Psoas muscle (tissue), 8 donors: ENCODE results near the gene GTPBP3. TPM values are rescaled to one million over a fixed set of nuclear protein-coding genes. Genes with fewer than 3 reads are reported as not detected.

Source experiments
- ATAC-seq, 4 donors: fragments of 200-7000 bp; cut with Tn5 transposase; one replicate each; pipeline ENCODE4 v1.9.1; 2020; ENCODE audit warnings: moderate library complexity in 3 of 4, mild to moderate bottlenecking in 2 of 4
- DNase-seq, 2 donors: peaks; one replicate each; pipeline ENCODE4 v3.0.0-alpha.2; 2020
- H3K27ac ChIP-seq: fragments of 200-600 bp; one replicate; pipeline ENCODE4 v1.8.0; 2022
- H3K27me3 ChIP-seq, 3 donors: fragments of 200-600 bp in 1 of 3; one replicate each; pipeline versions ENCODE4 v1.6.1 to v1.8.0; 2013 to 2022; ENCODE audit warnings: low read length in 2 of 3, mild to moderate bottlenecking in 2 of 3, moderate library complexity in 1 of 3; ENCODE audit not compliant: insufficient read depth in 3 of 3
- H3K36me3 ChIP-seq, 2 donors: fragments of 200-600 bp in 1 of 2; one replicate each; pipeline versions ENCODE4 v1.6.1 to v1.8.0; 2013 to 2022; ENCODE audit warnings: low read depth in 1 of 2, mild to moderate bottlenecking in 1 of 2, moderate library complexity in 1 of 2; ENCODE audit not compliant: insufficient read depth in 1 of 2
- H3K4me1 ChIP-seq: fragments of 200-600 bp; one replicate; pipeline ENCODE4 v1.8.0; 2022
- H3K4me3 ChIP-seq: fragments of 200-600 bp; one replicate; pipeline ENCODE4 v1.8.0; 2022; ENCODE audit warnings: mild to moderate bottlenecking
- H3K9me3 ChIP-seq: fragments of 200-600 bp; one replicate; pipeline ENCODE4 v1.8.0; 2022
- WGBS, 3 donors: extraction: QIAGEN DNeasy Blood & Tissue Kit; methylation state at CpG; one replicate each; pipeline versions ENCODE4 v1.1.6 to v1.1.7; 2013; 5-methylcytosine and 5-hydroxymethylcytosine counted together
- intact Hi-C, 2 donors: fragments of 100-400 bp; cut with DNase I; formaldehyde crosslinking; loops; one replicate each; pipeline versions ENCODE4 v1.11.0 to v1.14.2; 2022
- polyA plus RNA-seq, 3 donors: library from polyadenylated mRNA; stranded (reverse); fragments of 200-250 nt; gene quantifications; one replicate each; pipeline ENCODE4 v1.2.3, GENCODE V29; 2013
- total RNA-seq, 4 donors: library from RNA; stranded (reverse); fragmentation: NEBNext Ultra II Directional in 2 of 4; extraction: Animal tissue kit (Norgen Biotek cat#: 25700) in 2 of 4; gene quantifications; one replicate each; pipeline versions ENCODE4 v1.2.1 to v1.2.4, GENCODE V29; 2021 to 2023
- TF ChIP-seq, protein P1 (sequence below): fragments of 200-600 bp; IDR thresholded peaks from one replicate; pipeline ENCODE4 v1.8.0; 2022; ENCODE audit warnings: antibody characterized with exemption
- donor health status: healthy with polysubstance abuse.
- donor health status: DM: no; HTN: no; CAD: no; lungs with moderate emphysema.
- donor health status: Bipolar disorder and iron deficiency.
- donor health status: healthy.
- donor health status: DM: yes; HTN: yes; CAD: no.
- donor health status: DM: no; HTN: no; CAD: no.
- donor health status: DM: no; HTN: no; CAD: no.
- donor health status: DM: yes; HTN: yes; CAD: no.

Gene GTPBP3
- total and polyA plus RNA-seq, 7 donors = 6.2 to 16.5 (median 10.1) TPM

DNA sequence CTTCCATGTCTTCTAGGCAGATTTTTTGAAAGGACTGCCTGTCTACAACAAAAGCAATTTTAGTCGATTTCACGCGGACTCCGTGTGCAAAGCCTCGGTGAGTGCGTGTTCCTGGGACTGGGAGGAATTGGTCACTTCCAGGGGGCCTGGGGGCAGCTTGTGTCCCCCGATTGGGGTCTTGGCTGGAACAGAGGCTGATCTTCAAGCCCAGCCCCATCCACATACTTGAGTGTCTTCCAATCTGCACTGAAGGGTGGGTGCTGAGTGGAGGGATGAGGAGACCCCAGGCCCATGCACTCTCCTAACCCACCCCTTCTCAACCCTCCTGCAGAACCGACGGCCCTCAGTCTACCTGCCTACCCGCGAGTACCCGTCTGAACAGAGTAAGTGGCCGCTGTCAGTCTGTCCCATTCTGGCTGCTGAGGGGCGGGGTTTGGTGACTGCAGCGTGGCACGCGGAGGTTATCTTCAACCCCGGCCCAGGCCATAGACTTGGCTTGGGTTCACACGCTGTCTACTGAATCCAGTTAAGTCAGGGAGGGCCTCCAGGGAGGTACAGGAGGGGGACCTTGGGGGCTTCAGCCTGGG lies 23.3 kb upstream of the GTPBP3 start:
- intact Hi-C loops = no loop called here
- DNase-seq = no peak
- Histone ChIP-seq H3K36me3 (peaks cover 0 to 41% of the 10 kb centered on the region in 2 donors), H3K4me3 (no peak overlapping the region), H3K27ac (no peak overlapping the region), H3K27me3 (peaks cover 0 to 1% (median 0%) of the 10 kb centered on the region in 3 donors), H3K9me3 (no peaks in the 10 kb centered on the region), H3K4me1 (peaks cover 21% of the 10 kb centered on the region)
- no peak for ATAC-seq
- TF ChIP-seq, protein P1, sequence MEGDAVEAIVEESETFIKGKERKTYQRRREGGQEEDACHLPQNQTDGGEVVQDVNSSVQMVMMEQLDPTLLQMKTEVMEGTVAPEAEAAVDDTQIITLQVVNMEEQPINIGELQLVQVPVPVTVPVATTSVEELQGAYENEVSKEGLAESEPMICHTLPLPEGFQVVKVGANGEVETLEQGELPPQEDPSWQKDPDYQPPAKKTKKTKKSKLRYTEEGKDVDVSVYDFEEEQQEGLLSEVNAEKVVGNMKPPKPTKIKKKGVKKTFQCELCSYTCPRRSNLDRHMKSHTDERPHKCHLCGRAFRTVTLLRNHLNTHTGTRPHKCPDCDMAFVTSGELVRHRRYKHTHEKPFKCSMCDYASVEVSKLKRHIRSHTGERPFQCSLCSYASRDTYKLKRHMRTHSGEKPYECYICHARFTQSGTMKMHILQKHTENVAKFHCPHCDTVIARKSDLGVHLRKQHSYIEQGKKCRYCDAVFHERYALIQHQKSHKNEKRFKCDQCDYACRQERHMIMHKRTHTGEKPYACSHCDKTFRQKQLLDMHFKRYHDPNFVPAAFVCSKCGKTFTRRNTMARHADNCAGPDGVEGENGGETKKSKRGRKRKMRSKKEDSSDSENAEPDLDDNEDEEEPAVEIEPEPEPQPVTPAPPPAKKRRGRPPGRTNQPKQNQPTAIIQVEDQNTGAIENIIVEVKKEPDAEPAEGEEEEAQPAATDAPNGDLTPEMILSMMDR = no peak
- 90 to 91% (median 90%) methylated on average over 19 of the region's 19 CpGs for WGBS, 3 donors

DNA sequence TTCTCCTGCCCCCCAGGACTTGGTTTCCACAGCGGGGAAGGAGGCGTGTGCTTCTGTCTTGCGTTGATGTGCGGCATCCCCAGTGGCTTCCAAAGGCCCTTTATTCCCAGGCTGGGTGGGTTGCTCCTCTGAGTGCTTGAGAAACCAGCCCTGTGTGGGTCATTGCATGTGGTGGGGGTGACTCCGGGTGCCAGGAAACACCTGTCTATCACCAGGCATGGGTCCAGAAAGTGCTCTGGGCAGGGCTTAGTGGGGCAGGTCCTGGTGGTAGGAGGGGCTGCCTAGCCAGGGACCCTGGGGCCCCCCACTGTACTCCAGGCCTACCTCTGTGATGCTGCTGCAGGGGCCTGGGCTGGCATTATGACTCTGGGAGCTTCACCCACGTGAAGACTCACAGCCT lies 18.4 kb upstream of the GTPBP3 start:
- intact Hi-C loops = no loop called here
- Histone ChIP-seq H3K36me3 (peaks cover 3 to 72% of the 10 kb centered on the region in 2 donors), H3K4me3 (no peak overlapping the region), H3K4me1 (no peaks in the 10 kb centered on the region), H3K27me3 (no peaks in the 10 kb centered on the region), H3K27ac (no peak overlapping the region), H3K9me3 (no peaks in the 10 kb centered on the region)
- no peak for DNase-seq
- TF ChIP-seq, protein P1 = no peak
- 61 to 74% (median 66%) methylated on average over 6 of the region's 6 CpGs for WGBS, 3 donors
- no peak for ATAC-seq

DNA sequence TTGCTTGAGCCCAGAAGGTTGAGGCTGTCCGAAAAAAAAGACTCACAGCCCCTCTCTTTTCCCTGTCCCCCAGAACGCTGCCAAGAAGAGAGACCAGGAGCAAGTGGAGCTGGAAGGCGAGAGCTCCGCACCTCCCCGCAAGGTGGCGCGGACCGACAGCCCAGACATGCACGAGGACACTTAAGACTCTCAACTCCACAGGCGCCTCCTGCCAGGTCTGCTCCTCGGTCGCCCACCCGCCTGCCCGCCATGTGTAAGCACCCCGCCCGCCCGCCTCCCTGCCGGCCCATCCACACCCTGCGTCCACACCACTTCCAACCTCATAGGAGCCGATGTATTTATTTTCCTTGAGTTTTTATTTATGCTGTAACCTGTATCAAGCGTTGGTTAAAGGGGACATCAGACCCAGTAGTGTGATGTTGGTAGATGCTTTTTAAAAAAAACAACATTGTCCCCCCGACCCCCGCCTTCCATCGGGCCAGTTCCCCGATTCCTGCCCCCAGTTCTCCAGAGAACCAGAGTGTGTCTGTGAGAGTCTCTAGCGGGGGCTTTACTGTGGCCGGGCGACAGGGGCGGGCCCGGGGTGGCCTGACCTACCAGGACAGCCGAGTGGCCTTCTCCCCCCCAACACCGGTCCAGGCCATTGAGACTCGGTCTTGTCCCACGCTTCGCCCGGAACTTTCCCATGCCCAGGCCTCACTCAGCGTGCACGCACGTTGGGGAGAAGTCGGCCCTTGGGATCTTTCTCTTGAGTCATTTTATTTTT lies 17.7 kb upstream of the GTPBP3 start:
- intact Hi-C loops = no loop called here
- TF ChIP-seq, protein P1 = no peak
- H3K27ac ChIP-seq = no peak overlapping the region
- H3K36me3 ChIP-seq = peaks cover 3 to 68% of the 10 kb centered on the region in 2 donors
- H3K27me3 ChIP-seq = no peaks in the 10 kb centered on the region
- ATAC-seq = no peak
- H3K9me3 ChIP-seq = no peaks in the 10 kb centered on the region
- 89 to 93% (median 93%) methylated on average over 40 of the region's 40 CpGs for WGBS, 3 donors
- no peak overlapping the region for H3K4me3 ChIP-seq
- H3K4me1 ChIP-seq = no peaks in the 10 kb centered on the region
- no peak for DNase-seq

DNA sequence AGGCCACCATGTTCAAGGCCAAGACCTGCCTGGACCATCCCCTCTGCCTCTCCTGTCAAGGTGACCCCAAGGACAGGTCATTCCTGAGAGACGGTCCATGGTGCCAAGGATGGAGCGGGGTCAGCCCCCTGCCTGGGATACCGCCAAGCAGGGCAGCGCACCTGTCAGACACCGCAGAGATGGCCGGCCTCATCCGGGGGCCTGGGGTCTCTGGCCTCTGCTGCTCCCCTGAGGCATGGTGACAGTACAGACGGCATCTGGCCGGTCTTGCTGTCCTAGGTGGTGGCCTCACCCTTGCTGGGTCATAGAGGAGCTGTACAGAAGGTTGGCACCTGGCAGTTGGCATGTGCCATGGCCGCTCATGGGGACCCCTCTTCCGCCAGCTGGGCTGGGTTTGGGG lies 16.9 kb upstream of the GTPBP3 start:
- peaks cover 3 to 67% of the 10 kb centered on the region in 2 donors for H3K36me3 ChIP-seq
- H3K4me1 ChIP-seq = no peaks in the 10 kb centered on the region
- TF ChIP-seq, protein P1 = no peak
- intact Hi-C loops = no loop called here
- H3K27me3 ChIP-seq = no peaks in the 10 kb centered on the region
- H3K4me3 ChIP-seq = no peak overlapping the region
- ATAC-seq (no peak), DNase-seq (no peak)
- H3K27ac ChIP-seq = no peak overlapping the region
- WGBS, 3 donors = 73 to 80% (median 74%) methylated on average over 11 of the region's 11 CpGs
- H3K9me3 ChIP-seq = no peaks in the 10 kb centered on the region
